ENCODE data around the gene SYT12.

GRCh38 chr11:67050139-67050538 lies 27.2 kb downstream of the SYT12 start:
- TF ChIP-seq CTCF (IDR thresholded peaks at IDR 0.05; ENCODE audit: low read depth, low read length, missing input control), result no peak
- no peak for TF ChIP-seq RAD21 (IDR thresholded peaks at IDR 0.05)
- TF ChIP-seq MAX (IDR thresholded peaks at IDR 0.05), result no peak
- no peak for TF ChIP-seq ATF3 (IDR thresholded peaks at IDR 0.05)
- TF ChIP-seq YY1 (IDR thresholded peaks at IDR 0.05), result no peak
- no peak for TF ChIP-seq GABPA (IDR thresholded peaks at IDR 0.05 in 1 of 2, conservative IDR thresholded peaks at IDR 0.05 in 1 of 2)
- TF ChIP-seq ZBTB33 (IDR thresholded peaks at IDR 0.05), result no peak
- no peak for TF ChIP-seq TAF1 (conservative IDR thresholded peaks at IDR 0.05)
- no peak for TF ChIP-seq FOXA1 (IDR thresholded peaks at IDR 0.05)
- no peak for TF ChIP-seq JUND (IDR thresholded peaks at IDR 0.05)
- no peak for TF ChIP-seq FOXA2 (IDR thresholded peaks at IDR 0.05)
- no peak for TF ChIP-seq REST (IDR thresholded peaks at IDR 0.05)
